Smooth muscle cell (in vitro differentiated cells): ENCODE measurements around the gene HDAC5. TPM values are rescaled to one million over a fixed set of nuclear protein-coding genes. Genes with fewer than 3 reads are reported as not detected.

Experiments
- DNase-seq: peaks from one replicate; lab custom pipeline; 2025; ENCODE audit not compliant: unreplicated experiment; lab: John Stamatoyannopoulos, UW
- H2AFZ ChIP-seq: fragments of 200-600 bp; sonication (generic); 2 replicates; pipeline ENCODE4 v1.6.0; 2016; ENCODE audit warnings: antibody characterized with exemption, low read depth, mild to moderate bottlenecking
- H3F3A ChIP-seq: fragments of 200-600 bp; sonication (generic); 2 replicates; pipeline ENCODE4 v1.6.0; 2017; ENCODE audit warnings: antibody characterized with exemption, low read depth
- H3K27ac ChIP-seq: fragments of 200-600 bp; sonication (generic); 2 replicates; pipeline ENCODE4 v1.5.1; 2016; ENCODE audit warnings: low read depth, mild to moderate bottlenecking
- H3K27me3 ChIP-seq: fragments of 200-600 bp; sonication (generic); 2 replicates; pipeline ENCODE4 v1.6.1; 2016; ENCODE audit warnings: low read depth, mild to moderate bottlenecking
- H3K36me3 ChIP-seq: fragments of 200-600 bp; sonication (generic); 2 replicates; pipeline ENCODE4 v1.5.1; 2016; ENCODE audit warnings: low read depth
- H3K4me1 ChIP-seq: fragments of 200-600 bp; sonication (generic); 2 replicates; pipeline ENCODE4 v1.5.1; 2016; ENCODE audit warnings: low read depth
- H3K4me2 ChIP-seq: fragments of 200-600 bp; sonication (generic); 2 replicates; pipeline ENCODE4 v1.6.0; 2016; ENCODE audit warnings: mild to moderate bottlenecking
- H3K4me3 ChIP-seq: fragments of 200-600 bp; sonication (generic); 2 replicates; pipeline ENCODE4 v1.5.1; 2016; ENCODE audit warnings: mild to moderate bottlenecking
- H3K79me2 ChIP-seq: fragments of 200-600 bp; sonication (generic); 2 replicates; pipeline ENCODE4 v1.6.0; 2016; ENCODE audit warnings: low read depth, mild to moderate bottlenecking
- H3K9ac ChIP-seq: fragments of 200-600 bp; sonication (generic); 2 replicates; pipeline ENCODE4 v1.6.0; 2016; ENCODE audit warnings: low read depth
- H3K9me3 ChIP-seq: fragments of 200-600 bp; sonication (generic); replicated peaks from 2 replicates; pipeline ENCODE4 v1.5.1; 2016; ENCODE audit warnings: low read depth
- H4K20me1 ChIP-seq: fragments of 200-600 bp; sonication (generic); 2 replicates; pipeline ENCODE4 v1.6.0; 2016; ENCODE audit warnings: low read depth
- CTCF ChIP-seq: fragments of 200-600 bp; sonication (generic); IDR thresholded peaks from 2 replicates; pipeline ENCODE4 v1.5.1; 2017; ENCODE audit warnings: borderline replicate concordance, mild to moderate bottlenecking, antibody characterized with exemption; ENCODE audit not compliant: insufficient read depth, poor library complexity, severe bottlenecking
- WGBS: methylation state at CpG from one replicate; pipeline ENCODE4 v1.1.7; 2016; ENCODE audit warnings: low lambda C conversion rate; 5-methylcytosine and 5-hydroxymethylcytosine counted together
- polyA plus RNA-seq: library from polyadenylated mRNA; unstranded; fragments of >200 nt; fragmentation: Nextera tagmentation; extraction: Ambion mirVana; gene quantifications from 2 replicates; pipeline ENCODE4 v1.2.1, GENCODE V29; 2016
- total RNA-seq: library from RNA; depleted of rRNA; stranded (reverse); fragments of >200 nt; gene quantifications from 2 replicates; pipeline ENCODE4 v1.2.3, GENCODE V29; 2014

HDAC5 gene
- total and polyA plus RNA-seq, 2 experiments from 2014 or later, result 52.6 to 65.3 TPM

GRCh38 chr17:44066204-44066930 lies 57.1 kb downstream of the HDAC5 start, which contains the start of gene LSM12:
Gene LSM12 (minus strand): TSS chr17:44066671. CDS start chr17:44066587, 84 bp downstream.
- H4K20me1 ChIP-seq, result peaks cover 45% of the 10 kb centered on the region
- WGBS, result under 1% methylated on average over 63 of the region's 65 CpGs
- no peaks in the 10 kb centered on the region for H3K9me3 ChIP-seq
- DNase-seq, result peak; percentile 81
- peaks cover 55% of the 10 kb centered on the region for H3K79me2 ChIP-seq
- peaks cover 8% of the 10 kb centered on the region for H3F3A ChIP-seq
- peaks cover 7% of the 10 kb centered on the region for H3K36me3 ChIP-seq
- H3K27ac ChIP-seq, result peak within 1 kb of the TSS; percentile 95
- peak within 1 kb of the TSS; percentile 73 for H3K4me3 ChIP-seq
- no peak within 1 kb of the TSS for H2AFZ ChIP-seq
- no peak for TF ChIP-seq CTCF
- peak within 1 kb of the TSS; percentile 98 for H3K9ac ChIP-seq
- peak within 1 kb of the TSS; percentile 87 for H3K4me2 ChIP-seq
- H3K4me1 ChIP-seq, result peaks cover 13% of the 10 kb centered on the region
- H3K27me3 ChIP-seq, result no peaks in the 10 kb centered on the region

GRCh38 chr17:44065668-44066203 lies 57.7 kb downstream of the HDAC5 start:
- no peak overlapping the region for H2AFZ ChIP-seq
- peak overlapping the region; percentile 87 for H3K4me2 ChIP-seq
- H3K4me1 ChIP-seq, result peaks cover 10% of the 10 kb centered on the region
- peak overlapping the region; percentile 95 for H3K27ac ChIP-seq
- H3K79me2 ChIP-seq, result peaks cover 62% of the 10 kb centered on the region
- DNase-seq, result no peak
- no peaks in the 10 kb centered on the region for H3K9me3 ChIP-seq
- WGBS, result 3% methylated on average over 7 of the region's 9 CpGs
- peaks cover 9% of the 10 kb centered on the region for H3K36me3 ChIP-seq
- peaks cover 51% of the 10 kb centered on the region for H4K20me1 ChIP-seq
- peak overlapping the region; percentile 73 for H3K4me3 ChIP-seq
- H3K9ac ChIP-seq, result peak overlapping the region; percentile 98
- no peaks in the 10 kb centered on the region for H3K27me3 ChIP-seq
- TF ChIP-seq CTCF, result no peak
- H3F3A ChIP-seq, result peaks cover 5% of the 10 kb centered on the region

GRCh38 chr17:44063704-44064639 lies 59.5 kb downstream of the HDAC5 start:
- 70% methylated on average over 10 of the region's 10 CpGs for WGBS

More at GRCh38 chr17:44063704-44064639, 59.5 kb downstream of the HDAC5 start:
- Histone ChIP-seq H3K36me3 (peaks cover 9% of the 10 kb centered on the region), H3K4me3 (no peak overlapping the region), H2AFZ (no peak overlapping the region), H3K4me2 (no peak overlapping the region), H3K27ac (peak overlapping the region; percentile 46), H3K9me3 (no peaks in the 10 kb centered on the region), H3F3A (no peaks in the 10 kb centered on the region), H3K27me3 (no peaks in the 10 kb centered on the region), H3K4me1 (peaks cover 6% of the 10 kb centered on the region), H3K9ac (no peak overlapping the region), H3K79me2 (peaks cover 79% of the 10 kb centered on the region), H4K20me1 (peaks cover 67% of the 10 kb centered on the region)
- DNase-seq, result no peak
- TF ChIP-seq CTCF, result no peak
